ENCODE measurements around the gene NUCKS1. TPM values are rescaled to one million over a fixed set of nuclear protein-coding genes. Genes with fewer than 3 reads are reported as not detected.

Gene NUCKS1
- total and polyA plus RNA-seq, 2 of the 13 experiments (the other 11 are each of a cell fraction or from before 2014, with no cell fraction given), result 35.5 to 117 TPM

DNA sequence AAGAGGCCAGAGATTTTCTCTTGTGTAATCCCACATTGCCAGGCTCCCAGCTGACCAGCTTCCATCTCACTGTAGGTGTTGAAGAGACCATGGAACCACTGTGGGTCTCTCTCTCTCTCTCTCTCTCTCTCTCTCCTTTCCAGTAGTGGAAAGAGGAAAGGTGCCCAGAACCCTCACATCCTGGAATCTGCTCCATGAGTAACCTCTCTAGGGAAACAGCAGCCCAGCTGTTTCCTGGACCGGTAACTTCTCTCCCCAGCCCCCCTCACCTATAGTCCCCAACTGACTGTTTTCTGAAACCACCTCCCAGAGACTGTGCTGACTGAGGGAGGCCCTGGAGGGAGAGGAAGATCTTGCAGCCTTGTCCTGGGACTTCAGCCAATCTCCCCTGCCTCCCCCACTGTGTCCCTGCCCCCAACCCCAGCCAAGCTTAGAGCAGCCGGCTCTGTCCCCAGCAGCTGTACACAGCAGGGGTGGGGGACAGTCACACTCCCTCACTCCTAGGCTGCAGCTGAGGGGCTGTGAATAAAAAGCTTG lies 49.0 kb downstream of the NUCKS1 start:
- no peak overlapping the region for H3K4me3 ChIP-seq (replicated peaks in 1 of 3; ENCODE audit: insufficient read depth in 1 of 3, low read depth in 2 of 3, low read length in 3 of 3)
- CTCF ChIA-PET (ENCODE audit: low intra/inter-chr PET ratio, low total read pairs), result no interaction called here
- H3K27me3 ChIP-seq (ENCODE audit: control insufficient read depth in 1 of 2, insufficient read depth in 2 of 2, low read length in 2 of 2), result no peaks in the 10 kb centered on the region
- no peak overlapping the region for H2AFZ ChIP-seq (ENCODE audit: low read length)
- TF ChIP-seq ZNF317 (CRISPR knock-in tag; IDR thresholded peaks at IDR 0.05) (peak; percentile 63; the same call in 1 of the 2 replicates), MED1 (CRISPR knock-in tag; IDR thresholded peaks at IDR 0.05) (no peak)
- FAIRE-seq (no peak), ATAC-seq (peak; percentile 16; the same call in 1 of the 3 replicates), DNase-seq (ENCODE audit: low spot score) (no peak)
- no peak overlapping the region for H3K27ac ChIP-seq (ENCODE audit: extremely low read length, insufficient read depth, low read length)
- intact Hi-C loops (cut with micrococcal nuclease; ENCODE audit: unreplicated experiment) (no loop called here), in situ Hi-C loops (cut with HindIII; ENCODE audit: extremely low pct_ligation_motif_present, low pct_unique_long_range_greater_than_20kb) (loop anchor here (5.0 kb wide), 1 partner anchor 34 kb away; no protein-coding TSS in a partner anchor)
- no peak overlapping the region for H3K4me2 ChIP-seq (ENCODE audit: low read depth, low read length)
- no TSS peak for BruUV-seq (replicated peaks)
- peaks cover 62% of the 10 kb centered on the region for H3K4me1 ChIP-seq (ENCODE audit: insufficient read depth, low read length)
- POLR2A ChIA-PET, result no interaction called here
- no peaks in the 10 kb centered on the region for H4K20me1 ChIP-seq (ENCODE audit: insufficient read depth, low read length)
- 67% methylated on average over 1 of the region's 2 CpGs for WGBS (ENCODE audit: low lambda C conversion rate)
- no peak overlapping the region for H3K9ac ChIP-seq (ENCODE audit: insufficient read depth, low read depth, low read length)
- no peaks in the 10 kb centered on the region for H3K9me3 ChIP-seq (ENCODE audit: low read length)
- H3K79me2 ChIP-seq (ENCODE audit: insufficient read depth, low read length), result no peaks in the 10 kb centered on the region
- H3K36me3 ChIP-seq (replicated peaks in 1 of 2; ENCODE audit: control insufficient read depth in 1 of 2, insufficient read depth in 2 of 2, low read length in 2 of 2), result no peaks in the 10 kb centered on the region

DNA sequence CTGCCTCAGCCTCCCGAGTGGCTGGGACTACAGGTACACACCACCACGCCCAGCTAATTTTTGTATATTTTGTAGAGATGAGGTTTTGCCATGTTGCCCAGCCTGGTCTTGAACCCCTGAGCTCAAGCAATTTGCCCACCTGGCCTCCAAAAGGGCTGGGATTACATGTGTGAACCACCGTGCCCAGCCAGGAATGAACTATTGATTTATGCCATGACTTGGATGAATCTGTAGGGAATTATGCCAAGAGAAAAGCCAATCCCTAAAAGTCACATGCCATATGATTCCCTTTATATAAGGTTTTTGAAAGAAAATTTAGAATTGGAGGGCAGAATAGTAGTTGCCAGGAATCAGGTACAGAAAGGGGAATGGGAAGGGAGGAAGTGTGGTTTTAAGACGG lies 50.6 kb downstream of the NUCKS1 start:
- no peaks in the 10 kb centered on the region for H3K36me3 ChIP-seq (replicated peaks in 1 of 2; ENCODE audit: control insufficient read depth in 1 of 2, insufficient read depth in 2 of 2, low read length in 2 of 2)
- FAIRE-seq (no peak), ATAC-seq (no peak), DNase-seq (ENCODE audit: low spot score) (no peak)
- in situ Hi-C loops (cut with HindIII; ENCODE audit: extremely low pct_ligation_motif_present, low pct_unique_long_range_greater_than_20kb) (no loop called here), intact Hi-C loops (cut with micrococcal nuclease; ENCODE audit: unreplicated experiment) (no loop called here)
- peaks cover 72% of the 10 kb centered on the region for H3K4me1 ChIP-seq (ENCODE audit: insufficient read depth, low read length)
- no peaks in the 10 kb centered on the region for H3K79me2 ChIP-seq (ENCODE audit: insufficient read depth, low read length)
- H3K9ac ChIP-seq (ENCODE audit: insufficient read depth, low read depth, low read length), result no peak overlapping the region
- WGBS (ENCODE audit: low lambda C conversion rate), result 94% methylated on average over 4 of the region's 4 CpGs
- H3K4me2 ChIP-seq (ENCODE audit: low read depth, low read length), result no peak overlapping the region
- no peak overlapping the region for H2AFZ ChIP-seq (ENCODE audit: low read length)
- ChIA-PET POLR2A (no interaction called here), CTCF (ENCODE audit: low intra/inter-chr PET ratio, low total read pairs) (no interaction called here)
- H3K9me3 ChIP-seq (ENCODE audit: low read length), result no peaks in the 10 kb centered on the region
- H3K4me3 ChIP-seq (replicated peaks in 1 of 3; ENCODE audit: insufficient read depth in 1 of 3, low read depth in 2 of 3, low read length in 3 of 3), result no peak overlapping the region
- no peaks in the 10 kb centered on the region for H4K20me1 ChIP-seq (ENCODE audit: insufficient read depth, low read length)
- no peaks in the 10 kb centered on the region for H3K27me3 ChIP-seq (ENCODE audit: control insufficient read depth in 1 of 2, insufficient read depth in 2 of 2, low read length in 2 of 2)
- BruUV-seq (replicated peaks), result no TSS peak
- TF ChIP-seq ZNF567 (CRISPR knock-in tag; IDR thresholded peaks at IDR 0.05; ENCODE audit: borderline replicate concordance) (no peak), ZNF670 (CRISPR knock-in tag; IDR thresholded peaks at IDR 0.05; ENCODE audit: borderline replicate concordance) (no peak), ZNF496 (CRISPR knock-in tag; IDR thresholded peaks at IDR 0.05; ENCODE audit: insufficient replicate concordance) (no peak)
- TF ChIP-seq, protein P1, sequence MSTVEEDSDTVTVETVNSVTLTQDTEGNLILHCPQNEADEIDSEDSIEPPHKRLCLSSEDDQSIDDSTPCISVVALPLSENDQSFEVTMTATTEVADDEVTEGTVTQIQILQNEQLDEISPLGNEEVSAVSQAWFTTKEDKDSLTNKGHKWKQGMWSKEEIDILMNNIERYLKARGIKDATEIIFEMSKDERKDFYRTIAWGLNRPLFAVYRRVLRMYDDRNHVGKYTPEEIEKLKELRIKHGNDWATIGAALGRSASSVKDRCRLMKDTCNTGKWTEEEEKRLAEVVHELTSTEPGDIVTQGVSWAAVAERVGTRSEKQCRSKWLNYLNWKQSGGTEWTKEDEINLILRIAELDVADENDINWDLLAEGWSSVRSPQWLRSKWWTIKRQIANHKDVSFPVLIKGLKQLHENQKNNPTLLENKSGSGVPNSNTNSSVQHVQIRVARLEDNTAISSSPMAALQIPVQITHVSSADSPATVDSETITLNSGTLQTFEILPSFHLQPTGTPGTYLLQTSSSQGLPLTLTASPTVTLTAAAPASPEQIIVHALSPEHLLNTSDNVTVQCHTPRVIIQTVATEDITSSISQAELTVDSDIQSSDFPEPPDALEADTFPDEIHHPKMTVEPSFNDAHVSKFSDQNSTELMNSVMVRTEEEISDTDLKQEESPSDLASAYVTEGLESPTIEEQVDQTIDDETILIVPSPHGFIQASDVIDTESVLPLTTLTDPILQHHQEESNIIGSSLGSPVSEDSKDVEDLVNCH (CRISPR knock-in tag; IDR thresholded peaks at IDR 0.05), result no peak
- no peak overlapping the region for H3K27ac ChIP-seq (ENCODE audit: extremely low read length, insufficient read depth, low read length)

All from HepG2 (cell line).